ENCODE measurements around the gene IRX6. TPM values are rescaled to one million over a fixed set of nuclear protein-coding genes. Genes with fewer than 3 reads are reported as not detected.

Gene IRX6
- total RNA-seq, 2 donors from 2014 or later, result 0.27 to 0.28 TPM

GRCh38 chr16:55376567-55377167, 52.7 kb downstream of the IRX6 start:
- Histone ChIP-seq H3K27me3 (replicated peaks; ENCODE audit: insufficient read depth) (peaks cover 4% of the 10 kb centered on the region), H3K4me1 (replicated peaks) (no peaks in the 10 kb centered on the region), H3K36me3 (no peaks in the 10 kb centered on the region), H3K4me3 (no peak overlapping the region), H3K9me3 (no peaks in the 10 kb centered on the region), H3K27ac (no peak overlapping the region)
- no peak for DNase-seq (ENCODE audit: low spot score)
- TF ChIP-seq POLR2AphosphoS5 (IDR thresholded peaks at IDR 0.05) (no peak), CTCF (IDR thresholded peaks at IDR 0.05) (no peak), POLR2A (IDR thresholded peaks at IDR 0.05) (no peak)
- intact Hi-C loops (cut with DNase I), result loop anchor here (10.0 kb wide), 1 partner anchor 1612 kb away; no protein-coding TSS in a partner anchor
- 91% methylated on average over 7 of the region's 7 CpGs for WGBS

GRCh38 chr16:55377840-55378239, 53.8 kb downstream of the IRX6 start:
- H3K27ac ChIP-seq, result no peak overlapping the region
- DNase-seq (ENCODE audit: low spot score), result no peak
- H3K9me3 ChIP-seq, result no peaks in the 10 kb centered on the region
- no peaks in the 10 kb centered on the region for H3K36me3 ChIP-seq
- TF ChIP-seq CTCF (IDR thresholded peaks at IDR 0.05) (no peak), POLR2AphosphoS5 (IDR thresholded peaks at IDR 0.05) (no peak), POLR2A (IDR thresholded peaks at IDR 0.05) (no peak)
- 89% methylated on average over 7 of the region's 7 CpGs for WGBS
- H3K4me1 ChIP-seq (replicated peaks), result no peaks in the 10 kb centered on the region
- intact Hi-C loops (cut with DNase I), result loop anchor here (10.0 kb wide), 1 partner anchor 1613 kb away; no protein-coding TSS in a partner anchor
- peaks cover 4% of the 10 kb centered on the region for H3K27me3 ChIP-seq (replicated peaks; ENCODE audit: insufficient read depth)
- no peak overlapping the region for H3K4me3 ChIP-seq

- Histone ChIP-seq H3K36me3 (no peaks in the 10 kb centered on the region), H3K27me3 (replicated peaks; ENCODE audit: insufficient read depth) (peaks cover 4% of the 10 kb centered on the region), H3K4me1 (replicated peaks) (no peaks in the 10 kb centered on the region), H3K27ac (no peak overlapping the region), H3K9me3 (no peaks in the 10 kb centered on the region), H3K4me3 (no peak overlapping the region)
- no peak for DNase-seq (ENCODE audit: low spot score)
- TF ChIP-seq CTCF (IDR thresholded peaks at IDR 0.05) (no peak), POLR2A (IDR thresholded peaks at IDR 0.05) (no peak)
- WGBS, result 71% methylated on average over 3 of the region's 3 CpGs
- intact Hi-C loops (cut with DNase I), result loop anchor here (10.0 kb wide), 1 partner anchor 1614 kb away; no protein-coding TSS in a partner anchor
Measured at GRCh38 chr16:55378616-55379015, 54.6 kb downstream of the IRX6 start.

GRCh38 chr16:55379371-55379770, 55.4 kb downstream of the IRX6 start:
- H3K27ac ChIP-seq, result no peak overlapping the region
- H3K27me3 ChIP-seq (replicated peaks; ENCODE audit: insufficient read depth), result peaks cover 4% of the 10 kb centered on the region
- H3K4me1 ChIP-seq (replicated peaks), result no peaks in the 10 kb centered on the region
- DNase-seq (ENCODE audit: low spot score), result no peak
- no peaks in the 10 kb centered on the region for H3K9me3 ChIP-seq
- WGBS, result 87% methylated on average over 13 of the region's 13 CpGs
- intact Hi-C loops (cut with DNase I), result loop anchor here (10.0 kb wide), 1 partner anchor 1615 kb away; no protein-coding TSS in a partner anchor
- no peaks in the 10 kb centered on the region for H3K36me3 ChIP-seq
- no peak overlapping the region for H3K4me3 ChIP-seq
- TF ChIP-seq POLR2AphosphoS5 (IDR thresholded peaks at IDR 0.05) (no peak), CTCF (IDR thresholded peaks at IDR 0.05) (no peak)

GRCh38 chr16:55379876-55380390, 55.9 kb downstream of the IRX6 start:
- Histone ChIP-seq H3K4me1 (replicated peaks) (no peaks in the 10 kb centered on the region), H3K4me3 (no peak overlapping the region), H3K36me3 (no peaks in the 10 kb centered on the region), H3K9me3 (no peaks in the 10 kb centered on the region), H3K27me3 (replicated peaks; ENCODE audit: insufficient read depth) (peaks cover 4% of the 10 kb centered on the region), H3K27ac (no peak overlapping the region)
- DNase-seq (ENCODE audit: low spot score), result no peak
- WGBS, result 64% methylated on average over 7 of the region's 7 CpGs
- intact Hi-C loops (cut with DNase I), result loop anchor here (10.0 kb wide), 1 partner anchor 1615 kb away; no protein-coding TSS in a partner anchor
- TF ChIP-seq POLR2AphosphoS5 (IDR thresholded peaks at IDR 0.05) (no peak), CTCF (IDR thresholded peaks at IDR 0.05) (no peak), POLR2A (IDR thresholded peaks at IDR 0.05) (no peak)
